GM19023 (cell line): Measurements from ENCODE around the gene DCAF8L1.
"Not testable (repeated sequence)": the region's sequence is repeated elsewhere in the genome, so short reads cannot be mapped to it uniquely, and the experiment has no call there.

ENCODE experiments used
- ATAC-seq: cut with Tn5 transposase; IDR thresholded peaks from one replicate; pipeline ENCODE4 v1.9.1; 2021; ENCODE audit warnings: mild to moderate bottlenecking, moderate library complexity; ENCODE audit not compliant: unreplicated experiment

Gene DCAF8L1

DNA sequence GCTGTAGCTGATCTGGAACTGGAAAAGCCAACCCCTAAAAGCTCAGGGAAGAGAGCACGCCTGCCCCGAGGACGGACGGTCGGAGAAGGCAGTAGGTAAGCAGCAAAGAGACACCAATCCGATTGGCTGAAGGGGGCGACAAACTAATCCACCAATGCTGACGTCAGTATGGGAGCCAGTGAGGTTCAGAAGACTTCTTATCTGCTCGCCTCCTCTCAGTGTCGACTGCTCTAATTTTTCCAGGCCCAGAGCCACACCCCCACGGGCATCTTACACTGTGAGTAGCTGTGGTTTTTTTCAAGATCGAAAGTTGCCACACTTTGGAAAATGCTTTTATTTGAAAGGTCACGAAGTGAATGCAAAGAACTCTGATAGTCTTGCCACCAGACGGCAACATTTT, at the start of gene DCAF8L1:
TSS of gene DCAF8L1 (minus strand) at position 101 of the 400 bp plus-strand sequence. CDS start 115 bp downstream, outside the sequence.
- no peak for ATAC-seq

DNA sequence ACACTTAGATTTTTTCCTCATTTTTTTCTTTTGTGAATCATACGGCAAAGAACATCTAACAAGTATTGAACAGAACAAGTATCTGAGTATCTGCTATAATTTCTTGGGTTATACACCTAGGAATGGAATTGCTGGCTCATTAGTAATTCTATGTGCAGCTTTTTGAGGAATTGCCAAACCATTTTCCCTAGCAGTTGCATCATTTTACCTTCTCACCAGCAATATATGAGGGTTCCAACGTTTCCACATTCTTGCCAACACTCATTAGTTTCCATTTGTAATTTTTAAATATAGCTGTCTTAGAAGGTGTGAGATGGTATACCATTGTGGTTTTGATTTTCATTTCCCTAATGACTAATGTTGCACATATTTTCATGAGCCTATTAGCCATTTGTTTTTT, 41.1 kb upstream of the DCAF8L1 start:
- no peak for ATAC-seq

DNA sequence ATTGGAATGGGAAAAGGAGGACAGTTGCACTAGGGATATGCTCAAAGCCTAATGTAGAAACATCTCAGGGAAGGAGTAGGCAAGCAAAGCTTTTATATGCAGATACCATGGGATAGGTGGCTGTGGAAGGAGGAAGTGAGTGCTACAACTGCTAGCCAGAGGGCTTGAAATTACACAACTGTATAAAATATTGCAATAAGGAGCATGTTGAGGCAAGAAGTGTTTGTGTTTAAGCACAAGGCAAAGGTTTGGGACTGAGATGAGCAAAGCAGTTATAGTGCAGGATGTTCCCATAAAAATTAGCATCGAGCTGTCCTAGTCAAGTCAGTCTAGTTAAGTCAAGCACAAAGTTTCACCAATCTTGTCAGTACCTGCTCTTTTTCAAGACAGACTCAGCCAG, 35.6 kb upstream of the DCAF8L1 start:
- no peak for ATAC-seq

DNA sequence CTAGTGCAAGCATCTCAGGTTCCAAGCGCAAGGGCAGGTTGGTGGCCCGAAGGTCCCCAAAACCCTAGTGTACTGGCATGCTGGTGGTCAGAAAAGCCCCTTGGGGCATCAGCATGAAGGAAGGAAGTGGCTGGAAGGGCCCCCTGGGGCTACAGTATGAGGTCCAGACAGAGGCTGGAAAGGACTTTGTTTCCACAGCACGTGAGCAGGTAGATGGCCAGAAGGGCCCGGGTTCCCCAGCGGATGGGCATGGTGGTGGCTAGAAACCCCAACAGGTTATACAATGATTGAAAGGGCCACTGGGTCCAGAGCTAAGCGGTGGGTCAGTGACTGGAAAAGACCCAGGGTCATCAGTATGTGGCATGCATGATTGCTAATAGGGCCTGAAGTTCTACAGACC, 34.7 kb upstream of the DCAF8L1 start:
- no peak for ATAC-seq

DNA sequence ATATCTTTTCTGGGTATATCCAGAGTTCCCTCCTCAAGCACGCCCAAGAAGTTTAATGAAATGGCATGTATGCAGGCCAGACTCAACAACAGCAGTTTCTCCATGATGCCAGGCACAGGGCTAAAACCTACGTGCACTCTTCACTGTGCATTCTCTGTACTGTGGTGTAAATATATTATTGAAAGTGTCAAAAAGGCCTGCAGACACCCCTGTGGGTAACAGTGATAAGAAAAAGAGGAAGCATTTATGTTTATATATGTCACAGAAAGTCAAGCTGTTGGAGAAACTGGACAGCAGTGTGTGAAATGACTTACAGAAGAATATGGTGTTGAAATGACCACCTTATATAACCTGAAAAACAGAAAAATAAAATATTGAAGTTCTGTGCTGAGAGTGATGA, 29.6 kb upstream of the DCAF8L1 start:
- ATAC-seq = no peak

DNA sequence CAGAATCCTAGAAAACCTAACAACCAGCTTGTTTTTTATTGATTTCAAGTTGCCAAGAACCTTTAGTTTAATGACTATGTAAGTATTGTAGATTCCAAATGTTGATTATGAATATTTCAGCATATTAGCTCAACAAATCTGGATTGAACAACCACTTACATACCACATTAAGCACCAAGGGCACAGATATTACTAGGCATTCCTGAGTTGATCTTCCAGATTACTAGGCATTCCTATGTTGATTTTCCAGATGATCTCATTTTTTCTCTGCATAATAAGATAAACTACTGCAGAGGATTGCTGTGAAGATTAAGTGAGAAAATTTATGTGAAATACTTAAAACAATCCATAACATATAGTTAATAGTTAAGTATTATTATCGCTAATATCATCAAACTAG, 17.4 kb upstream of the DCAF8L1 start:
- no peak for ATAC-seq

DNA sequence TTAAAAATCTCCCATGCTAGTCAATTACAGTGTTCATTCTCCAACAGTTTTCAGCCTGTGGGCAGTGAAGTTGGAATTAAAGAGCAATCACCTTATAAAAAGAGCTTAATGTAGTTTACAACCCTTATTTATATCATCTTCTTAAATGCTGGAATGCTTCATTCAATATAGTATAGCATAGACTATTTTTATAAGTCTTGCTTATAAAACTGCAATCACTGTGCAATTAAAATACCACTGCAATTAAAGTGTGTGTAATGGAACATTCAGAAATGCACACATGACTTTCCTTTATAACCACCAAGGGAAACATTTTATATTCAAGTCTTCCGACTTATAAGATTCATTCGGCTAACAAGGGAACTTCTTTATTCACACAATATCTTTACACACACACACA, 16.4 kb upstream of the DCAF8L1 start:
- no peak for ATAC-seq

DNA sequence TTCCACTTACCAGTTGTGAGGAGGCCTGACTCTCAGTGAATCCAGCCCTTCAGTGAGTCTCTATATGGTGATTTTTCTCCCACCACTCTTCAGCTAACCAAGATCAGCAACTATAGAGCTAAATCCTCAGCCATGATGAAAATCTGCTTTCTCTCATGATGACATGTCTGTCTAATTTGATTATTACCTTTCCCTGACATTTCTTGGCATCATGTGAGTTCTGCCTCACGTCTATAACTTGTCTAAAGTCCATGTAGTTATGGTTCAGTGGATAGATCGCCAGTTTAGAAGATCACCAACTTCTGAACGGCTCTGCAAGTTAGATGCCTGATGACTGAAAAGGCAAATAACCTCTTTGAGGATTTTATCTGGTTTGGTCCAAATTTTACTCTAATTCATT, 14.9 kb upstream of the DCAF8L1 start:
- no peak for ATAC-seq

DNA sequence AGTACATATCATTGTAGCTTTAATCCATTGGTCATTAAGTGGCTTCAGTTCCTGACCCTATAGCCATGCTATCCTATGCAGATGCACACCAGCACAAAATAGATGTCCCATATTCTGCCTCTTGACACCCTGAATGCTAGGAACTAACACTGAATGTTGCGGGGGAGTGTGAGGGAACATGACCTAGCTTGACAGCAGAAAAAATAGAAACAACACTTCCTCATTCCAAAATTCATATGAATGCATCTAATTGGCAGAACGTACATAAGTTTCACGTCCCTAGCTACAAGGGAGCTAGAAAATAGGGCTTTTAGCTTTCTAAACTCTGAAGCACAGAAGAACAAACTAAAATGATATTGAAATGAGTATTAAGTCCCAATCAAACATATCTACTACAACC, 14.4 kb upstream of the DCAF8L1 start:
- ATAC-seq = no peak

DNA sequence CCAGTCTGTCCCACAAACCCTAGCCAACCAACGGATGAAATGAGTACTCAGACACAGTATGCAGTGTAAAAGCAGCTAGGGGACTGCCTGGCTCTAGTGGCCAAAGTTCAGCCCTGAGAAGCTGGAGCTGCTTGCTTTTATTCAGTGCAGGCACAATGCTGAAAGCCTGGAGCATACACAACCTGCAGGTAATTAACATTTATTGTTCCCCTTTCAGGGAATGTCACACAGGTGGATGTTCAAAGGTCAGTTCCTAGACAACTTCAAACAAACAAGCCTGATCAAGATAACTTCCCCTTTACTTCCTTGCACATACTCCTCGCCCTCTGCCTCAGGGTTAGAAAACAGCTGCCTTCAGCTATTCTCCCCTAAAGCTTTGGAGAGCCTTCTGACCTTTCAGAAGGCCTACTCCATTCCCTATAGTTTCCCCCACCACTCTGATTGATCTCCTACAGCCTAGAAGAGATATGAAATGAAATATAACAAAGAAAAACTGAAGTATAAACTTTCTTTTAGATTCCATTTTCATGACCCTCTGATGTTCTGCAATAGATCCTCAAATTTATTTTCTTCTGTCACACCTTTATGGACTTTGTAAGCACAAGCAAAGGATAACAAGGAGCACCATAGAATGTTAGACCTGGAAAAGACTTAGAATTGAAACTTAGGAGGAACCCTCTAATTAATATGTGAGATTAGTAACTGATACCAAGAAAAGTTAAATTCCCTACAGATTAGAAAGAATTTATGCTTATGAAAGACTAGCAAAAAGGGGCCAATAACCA, 6.8 kb upstream of the DCAF8L1 start:
- no peak for ATAC-seq

DNA sequence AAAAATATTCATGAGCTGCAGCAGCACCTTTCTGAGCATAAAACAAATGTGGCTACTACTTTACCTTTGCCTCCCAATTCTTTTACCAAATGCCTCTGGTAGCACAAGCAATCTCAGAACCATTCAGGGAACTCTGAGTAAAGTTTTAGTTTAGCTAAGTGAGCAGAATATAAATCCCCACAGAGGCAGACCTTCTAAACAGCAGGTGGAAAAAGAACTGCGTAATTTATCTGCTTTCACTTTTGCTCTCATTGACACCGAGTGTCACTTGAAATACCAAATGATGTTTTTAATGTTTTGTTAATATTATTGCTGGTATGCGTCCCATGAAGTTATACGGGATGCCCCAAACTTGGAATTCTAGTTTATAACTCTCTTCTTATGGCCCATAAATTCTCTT, 4.3 kb downstream of the DCAF8L1 start:
- not testable (repeated sequence) for ATAC-seq

DNA sequence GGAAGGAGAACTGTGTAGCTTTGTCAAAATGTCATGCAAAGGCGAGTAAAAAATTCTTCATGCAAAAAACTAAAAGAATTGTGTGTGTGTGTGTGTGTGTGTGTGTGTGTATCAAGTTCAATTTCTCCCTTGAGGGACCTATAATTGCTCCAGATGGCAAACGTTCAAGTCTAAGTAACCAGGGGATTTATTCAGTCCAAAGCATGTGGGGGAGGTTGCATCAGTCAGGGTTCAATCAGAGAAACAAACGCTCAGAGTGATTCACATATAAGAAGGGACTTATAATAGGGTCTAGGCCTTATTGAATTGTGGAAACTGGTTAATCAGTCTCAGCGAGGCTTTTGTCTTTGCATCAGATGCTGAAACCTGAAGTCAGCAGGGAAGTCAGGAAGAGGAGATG, 5.0 kb downstream of the DCAF8L1 start:
- ATAC-seq = no peak

DNA sequence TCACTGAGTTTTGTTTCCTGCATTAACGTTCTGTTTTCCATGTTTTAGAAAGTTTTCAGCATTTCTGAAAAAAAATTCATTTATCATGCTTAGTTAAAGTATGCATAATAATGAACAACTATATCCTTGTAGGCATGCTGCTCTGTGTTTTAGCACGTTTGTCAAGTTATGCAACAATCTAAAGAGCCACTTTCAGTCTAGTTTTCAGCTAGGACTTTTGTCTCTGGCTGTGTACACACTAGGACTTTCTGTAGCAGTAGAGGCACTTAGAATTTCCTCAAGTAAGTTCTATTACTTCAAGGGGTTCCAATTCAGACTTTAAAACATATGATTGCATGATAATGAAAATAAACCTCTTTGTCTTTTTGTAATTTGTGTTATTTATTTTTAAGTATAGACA, 12.4 kb downstream of the DCAF8L1 start:
- no peak for ATAC-seq

DNA sequence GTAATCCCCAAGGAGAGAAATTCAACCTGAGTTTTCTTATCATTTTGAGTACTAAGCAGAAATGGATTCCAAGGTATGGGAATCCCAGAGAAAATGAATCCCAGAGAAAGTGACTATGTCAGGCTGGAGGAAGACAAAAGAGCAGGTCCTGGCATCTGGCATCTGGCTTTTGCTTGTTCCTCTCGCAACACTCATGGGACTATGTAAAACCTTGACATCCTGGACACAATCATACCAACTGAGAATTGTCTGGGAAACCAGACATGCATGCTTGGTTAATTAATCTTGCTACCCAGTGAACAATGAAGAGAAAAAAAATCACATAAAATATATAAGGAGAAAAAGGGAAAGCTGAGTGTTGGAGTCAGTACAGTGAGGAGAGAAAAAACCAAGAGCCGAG, 12.9 kb downstream of the DCAF8L1 start:
- ATAC-seq = no peak

DNA sequence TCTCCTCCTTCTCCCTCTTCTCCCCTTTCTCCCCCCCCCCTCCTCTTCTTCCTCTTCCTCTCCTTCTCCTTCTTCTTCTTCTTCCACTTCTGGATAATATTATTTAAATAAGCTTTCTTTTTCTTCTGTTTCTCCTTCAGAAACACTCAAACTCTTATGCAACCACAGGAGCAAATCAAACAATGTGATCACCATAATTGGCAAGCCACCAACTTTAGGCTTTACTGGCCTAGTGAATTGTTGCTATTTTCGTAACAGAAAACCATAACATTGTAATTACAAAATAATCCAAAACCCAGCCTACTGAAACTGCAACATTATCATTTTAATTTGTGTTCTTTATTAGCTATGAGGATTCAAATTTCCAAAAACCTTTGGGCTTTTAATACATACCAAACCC, 14.3 kb downstream of the DCAF8L1 start:
- ATAC-seq = no peak

DNA sequence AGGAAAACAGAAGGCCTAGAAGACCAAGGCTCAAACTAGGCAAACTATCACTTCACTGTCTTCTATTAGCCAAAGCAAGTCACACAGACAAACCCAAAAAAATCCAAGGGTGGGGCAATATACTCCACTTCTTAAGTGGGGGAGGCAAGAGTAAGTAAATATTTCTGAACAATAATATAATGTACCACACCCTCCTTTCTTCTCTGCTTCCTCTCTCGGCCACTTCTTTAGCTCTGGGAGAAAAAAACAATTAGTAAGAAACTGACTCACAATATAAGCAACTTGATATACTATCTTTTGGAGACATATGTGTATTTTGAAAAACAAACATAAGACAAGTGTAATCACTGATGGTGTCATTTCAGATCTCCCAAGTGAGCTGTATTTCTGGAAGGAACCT, 14.8 kb downstream of the DCAF8L1 start:
- no peak for ATAC-seq

DNA sequence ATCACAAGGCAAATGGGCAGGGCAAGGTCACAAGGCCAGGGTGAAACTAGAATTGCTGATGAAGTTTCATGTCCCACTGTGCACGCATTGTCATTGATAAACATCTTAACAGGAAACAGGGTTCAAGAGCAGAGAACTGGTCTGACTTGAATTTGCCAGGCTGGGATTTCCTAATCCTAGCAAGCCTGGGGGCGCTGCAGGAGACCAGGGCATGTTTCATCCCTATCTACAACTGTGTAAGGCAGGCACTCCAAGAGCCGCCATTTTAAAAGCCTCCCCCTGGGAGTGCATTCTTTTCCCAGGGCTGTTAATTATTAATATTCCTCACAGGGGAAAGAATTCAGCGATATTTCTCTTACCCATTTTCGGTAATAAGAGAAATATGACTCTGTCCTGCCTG, 15.9 kb downstream of the DCAF8L1 start:
- not testable (repeated sequence) for ATAC-seq

DNA sequence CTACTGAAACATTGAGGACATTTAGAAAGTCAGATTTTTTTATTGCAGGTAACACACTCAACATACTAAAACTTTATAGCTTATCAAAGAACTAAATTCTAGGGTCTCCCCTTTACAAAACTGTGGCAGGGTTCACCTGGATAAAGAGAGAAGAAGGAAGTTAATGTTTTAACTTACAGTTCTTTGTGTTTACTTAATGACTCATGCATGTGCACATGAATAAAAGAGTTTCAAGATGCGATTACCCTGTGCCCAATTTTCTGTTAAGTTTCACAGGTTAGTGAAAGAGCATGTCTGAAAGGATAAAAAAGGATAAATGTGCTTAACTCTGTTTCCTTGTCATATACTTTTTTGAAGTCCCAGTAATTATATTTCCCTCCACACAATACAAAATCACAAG, 16.8 kb downstream of the DCAF8L1 start:
- ATAC-seq = no peak

DNA sequence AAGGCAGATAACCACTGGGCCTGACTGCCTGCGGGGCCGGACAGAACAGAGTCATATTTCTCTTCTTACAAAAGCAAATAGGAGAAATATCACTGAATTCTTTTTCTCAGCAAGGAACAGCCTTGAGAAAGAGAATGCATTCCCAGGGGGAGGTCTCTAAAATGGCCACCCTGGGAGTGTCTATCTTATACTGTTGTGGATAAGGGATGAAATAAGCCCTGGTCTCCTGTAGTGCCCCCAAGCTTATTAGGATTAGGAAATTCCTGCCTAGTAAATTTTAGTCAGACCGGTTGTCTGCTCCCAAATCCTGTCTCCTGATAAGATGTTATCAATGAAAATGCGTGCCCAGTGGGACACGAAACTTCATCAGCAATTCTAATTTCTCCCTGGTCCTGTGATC, 20.8 kb downstream of the DCAF8L1 start:
- ATAC-seq = not testable (repeated sequence)

DNA sequence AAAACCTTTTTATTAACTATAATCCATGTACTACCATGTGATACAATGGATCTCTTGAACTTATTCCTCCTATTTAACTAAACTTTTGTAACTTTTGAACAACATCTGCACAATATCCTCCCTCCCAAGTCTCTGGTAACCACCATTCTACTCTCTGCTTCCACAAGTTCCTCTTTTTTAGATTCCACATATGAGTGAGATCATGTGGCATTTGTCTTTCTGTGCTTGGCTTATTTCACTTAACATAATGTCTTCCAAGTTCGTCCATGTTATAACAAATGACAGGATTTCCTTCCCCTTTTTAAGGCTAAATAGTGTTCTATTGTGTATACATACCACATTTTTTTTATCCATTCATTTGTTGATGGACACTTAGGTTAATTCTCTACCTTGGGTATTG, 28.1 kb downstream of the DCAF8L1 start:
- no peak for ATAC-seq

DNA sequence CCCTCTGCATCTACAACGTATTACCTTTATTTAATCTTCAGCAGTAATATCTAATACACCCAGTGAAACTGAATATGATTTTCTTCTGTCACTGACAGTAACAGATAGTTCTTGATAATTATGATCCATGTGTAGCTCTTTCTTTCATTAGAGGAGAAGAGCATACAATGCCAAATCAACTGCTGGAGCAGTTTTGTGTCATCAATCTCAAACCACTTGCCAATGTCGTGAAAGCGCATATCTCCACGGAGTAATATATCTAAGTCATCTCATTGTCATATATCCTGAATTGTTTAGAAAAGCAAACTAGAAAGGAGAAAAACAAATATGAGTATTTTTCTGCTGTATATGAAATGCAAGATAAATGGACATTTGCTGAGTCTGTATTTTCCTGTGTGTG, 47.9 kb downstream of the DCAF8L1 start:
- ATAC-seq = no peak
